SK-N-SH treated with all-trans-retinoic acid at 6 μM for 48 hours (cell line): ENCODE measurements around the gene SYTL3.
A peak's percentile ranks its signal among the peaks of the same experiment; 100 is the strongest.

ENCODE experiments used
- ATAC-seq: fragments of 200-7000 bp; cut with Tn5 transposase; 3 replicates; pipeline ENCODE4 v1.9.1; 2020; ENCODE audit warnings: mild to moderate bottlenecking, moderate library complexity
- ARNTL ChIP-seq: fragments of 450-650 bp; formaldehyde crosslinking; IDR thresholded peaks from 2 replicates; pipeline ENCODE4 v1.5.0; 2020; ENCODE audit warnings: low read depth, mild to moderate bottlenecking, moderate library complexity, borderline replicate concordance
- BACH2 ChIP-seq: fragments of 250-450 bp; sonication (Bioruptor Pico); IDR thresholded peaks from 2 replicates; pipeline ENCODE4 v1.9.0; 2021; ENCODE audit warnings: mild to moderate bottlenecking, borderline replicate concordance
- CSDC2 ChIP-seq: fragments of 250-450 bp; sonication (Bioruptor Pico); IDR thresholded peaks from 2 replicates; pipeline ENCODE4 v1.5.0; 2020; ENCODE audit warnings: mild to moderate bottlenecking, moderate library complexity
- ISL1 ChIP-seq: fragments of 250-450 bp; sonication (Bioruptor Pico); IDR thresholded peaks from 2 replicates; pipeline ENCODE4 v2.1.2; 2022; ENCODE audit warnings: mild to moderate bottlenecking, moderate library complexity
- PPARA ChIP-seq: fragments of 250-450 bp; sonication (Bioruptor Pico); IDR thresholded peaks from 2 replicates; pipeline ENCODE4 v1.5.0; 2020; ENCODE audit warnings: mild to moderate bottlenecking, borderline replicate concordance
- RARB ChIP-seq: fragments of 250-450 bp; sonication (Bioruptor Pico); IDR thresholded peaks from 2 replicates; pipeline ENCODE4 v1.8.0; 2021; ENCODE audit warnings: mild to moderate bottlenecking, moderate library complexity
- SNAI2 ChIP-seq: fragments of 250-450 bp; sonication (Bioruptor Pico); IDR thresholded peaks from 2 replicates; pipeline ENCODE4 v1.5.0; 2020; ENCODE audit warnings: mild to moderate bottlenecking, moderate library complexity
- TCF4 ChIP-seq: fragments of 250-450 bp; sonication (Bioruptor Pico); IDR thresholded peaks from 2 replicates; pipeline ENCODE4 v1.8.0; 2021; ENCODE audit warnings: mild to moderate bottlenecking, moderate library complexity, borderline replicate concordance
- TOX ChIP-seq: fragments of 250-450 bp; sonication (Bioruptor Pico); IDR thresholded peaks from 2 replicates; pipeline ENCODE4 v1.8.0; 2021; ENCODE audit warnings: mild to moderate bottlenecking, moderate library complexity, borderline replicate concordance
- ZFP30 ChIP-seq: fragments of 450-650 bp; formaldehyde crosslinking; IDR thresholded peaks from 2 replicates; pipeline ENCODE4 v1.5.0; 2022; ENCODE audit warnings: mild to moderate bottlenecking, moderate library complexity
- ZNF70 ChIP-seq: fragments of 450-650 bp; formaldehyde crosslinking; IDR thresholded peaks from 2 replicates; pipeline ENCODE4 v1.5.0; 2020; ENCODE audit warnings: mild to moderate bottlenecking, moderate library complexity
- ZNF8 ChIP-seq: fragments of 450-650 bp; formaldehyde crosslinking; IDR thresholded peaks from 2 replicates; pipeline ENCODE4 v1.5.0; 2020; ENCODE audit warnings: mild to moderate bottlenecking, moderate library complexity
- TF ChIP-seq, protein P1 (sequence below): fragments of 250-450 bp; sonication (Bioruptor Pico); IDR thresholded peaks from 2 replicates; pipeline ENCODE4 v1.8.0; 2021; ENCODE audit warnings: low read depth, mild to moderate bottlenecking, moderate library complexity, borderline replicate concordance
- TF ChIP-seq, protein P2 (sequence below): fragments of 250-450 bp; sonication (Bioruptor Pico); IDR thresholded peaks from 2 replicates; pipeline ENCODE4 v1.5.1; 2021; ENCODE audit warnings: mild to moderate bottlenecking, moderate library complexity
- TF ChIP-seq, protein P3 (sequence below): fragments of 250-450 bp; sonication (Bioruptor Pico); IDR thresholded peaks from 2 replicates; pipeline ENCODE4 v1.5.1; 2020; ENCODE audit warnings: low read depth, mild to moderate bottlenecking, moderate library complexity
- TF ChIP-seq, protein P4 (sequence below): fragments of 250-450 bp; sonication (Bioruptor Pico); IDR thresholded peaks from 2 replicates; pipeline ENCODE4 v1.8.0; 2020; ENCODE audit warnings: mild to moderate bottlenecking, moderate library complexity, borderline replicate concordance

Gene SYTL3

DNA sequence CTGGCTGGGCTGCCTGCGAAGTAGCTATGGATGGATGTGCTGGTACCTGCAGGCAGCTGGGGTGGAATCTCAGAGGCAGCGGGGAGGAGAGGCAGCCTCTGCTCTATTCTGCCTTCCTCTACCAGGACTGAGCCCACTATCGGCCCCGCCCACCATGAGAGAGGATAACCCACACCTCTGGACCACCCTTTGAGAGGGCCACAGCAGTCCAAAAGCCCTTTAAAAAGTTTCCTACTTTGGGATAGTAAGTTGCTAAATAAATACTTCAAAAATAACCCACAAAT lies 133.3 kb downstream of the SYTL3 start:
- no peak for ATAC-seq
- TF ChIP-seq, protein P1, sequence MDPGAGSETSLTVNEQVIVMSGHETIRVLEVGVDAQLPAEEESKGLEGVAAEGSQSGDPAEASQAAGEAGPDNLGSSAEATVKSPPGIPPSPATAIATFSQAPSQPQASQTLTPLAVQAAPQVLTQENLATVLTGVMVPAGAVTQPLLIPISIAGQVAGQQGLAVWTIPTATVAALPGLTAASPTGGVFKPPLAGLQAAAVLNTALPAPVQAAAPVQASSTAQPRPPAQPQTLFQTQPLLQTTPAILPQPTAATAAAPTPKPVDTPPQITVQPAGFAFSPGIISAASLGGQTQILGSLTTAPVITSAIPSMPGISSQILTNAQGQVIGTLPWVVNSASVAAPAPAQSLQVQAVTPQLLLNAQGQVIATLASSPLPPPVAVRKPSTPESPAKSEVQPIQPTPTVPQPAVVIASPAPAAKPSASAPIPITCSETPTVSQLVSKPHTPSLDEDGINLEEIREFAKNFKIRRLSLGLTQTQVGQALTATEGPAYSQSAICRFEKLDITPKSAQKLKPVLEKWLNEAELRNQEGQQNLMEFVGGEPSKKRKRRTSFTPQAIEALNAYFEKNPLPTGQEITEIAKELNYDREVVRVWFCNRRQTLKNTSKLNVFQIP (CRISPR knock-in tag) = no peak
- no peak for TF ChIP-seq ZFP30 (CRISPR knock-in tag)
- TF ChIP-seq RARB (CRISPR knock-in tag) = no peak
- TF ChIP-seq ZNF70 (CRISPR knock-in tag) = no peak
- TF ChIP-seq TCF4 (CRISPR knock-in tag) = no peak
- no peak for TF ChIP-seq CSDC2 (CRISPR knock-in tag)

DNA sequence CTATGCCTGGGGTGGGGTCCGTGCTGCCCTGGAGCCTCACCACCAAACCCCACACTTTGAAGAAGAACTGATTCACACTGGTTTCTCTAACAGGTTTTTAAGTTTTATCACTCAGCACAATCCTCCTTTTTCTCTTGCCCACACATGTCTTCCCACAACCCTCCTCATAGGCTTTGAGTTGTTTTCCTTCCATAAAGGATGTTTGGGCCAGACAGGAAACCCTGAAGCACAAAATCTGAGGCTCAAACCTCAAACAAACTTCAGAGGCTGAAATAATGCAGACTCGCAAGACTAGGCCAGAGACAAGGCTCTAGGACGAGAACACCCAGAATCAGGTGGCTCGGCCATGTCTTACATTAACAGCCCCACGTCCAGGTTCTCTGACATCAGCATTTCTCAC lies 134.0 kb downstream of the SYTL3 start:
- ATAC-seq = no peak
- TF ChIP-seq, protein P2, sequence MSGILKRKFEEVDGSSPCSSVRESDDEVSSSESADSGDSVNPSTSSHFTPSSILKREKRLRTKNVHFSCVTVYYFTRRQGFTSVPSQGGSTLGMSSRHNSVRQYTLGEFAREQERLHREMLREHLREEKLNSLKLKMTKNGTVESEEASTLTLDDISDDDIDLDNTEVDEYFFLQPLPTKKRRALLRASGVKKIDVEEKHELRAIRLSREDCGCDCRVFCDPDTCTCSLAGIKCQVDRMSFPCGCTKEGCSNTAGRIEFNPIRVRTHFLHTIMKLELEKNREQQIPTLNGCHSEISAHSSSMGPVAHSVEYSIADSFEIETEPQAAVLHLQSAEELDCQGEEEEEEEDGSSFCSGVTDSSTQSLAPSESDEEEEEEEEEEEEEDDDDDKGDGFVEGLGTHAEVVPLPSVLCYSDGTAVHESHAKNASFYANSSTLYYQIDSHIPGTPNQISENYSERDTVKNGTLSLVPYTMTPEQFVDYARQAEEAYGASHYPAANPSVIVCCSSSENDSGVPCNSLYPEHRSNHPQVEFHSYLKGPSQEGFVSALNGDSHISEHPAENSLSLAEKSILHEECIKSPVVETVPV (CRISPR knock-in tag) = no peak
- TF ChIP-seq, protein P1 (CRISPR knock-in tag) = no peak
- TF ChIP-seq ZNF8 (CRISPR knock-in tag) (no peak), ARNTL (no peak), TOX (CRISPR knock-in tag) (no peak), ISL1 (CRISPR knock-in tag) (no peak), BACH2 (CRISPR knock-in tag) (no peak), CSDC2 (CRISPR knock-in tag) (no peak)
- TF ChIP-seq, protein P3, sequence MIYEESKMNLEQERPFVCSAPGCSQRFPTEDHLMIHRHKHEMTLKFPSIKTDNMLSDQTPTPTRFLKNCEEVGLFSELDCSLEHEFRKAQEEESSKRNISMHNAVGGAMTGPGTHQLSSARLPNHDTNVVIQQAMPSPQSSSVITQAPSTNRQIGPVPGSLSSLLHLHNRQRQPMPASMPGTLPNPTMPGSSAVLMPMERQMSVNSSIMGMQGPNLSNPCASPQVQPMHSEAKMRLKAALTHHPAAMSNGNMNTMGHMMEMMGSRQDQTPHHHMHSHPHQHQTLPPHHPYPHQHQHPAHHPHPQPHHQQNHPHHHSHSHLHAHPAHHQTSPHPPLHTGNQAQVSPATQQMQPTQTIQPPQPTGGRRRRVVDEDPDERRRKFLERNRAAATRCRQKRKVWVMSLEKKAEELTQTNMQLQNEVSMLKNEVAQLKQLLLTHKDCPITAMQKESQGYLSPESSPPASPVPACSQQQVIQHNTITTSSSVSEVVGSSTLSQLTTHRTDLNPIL (CRISPR knock-in tag) = no peak
- TF ChIP-seq, protein P4, sequence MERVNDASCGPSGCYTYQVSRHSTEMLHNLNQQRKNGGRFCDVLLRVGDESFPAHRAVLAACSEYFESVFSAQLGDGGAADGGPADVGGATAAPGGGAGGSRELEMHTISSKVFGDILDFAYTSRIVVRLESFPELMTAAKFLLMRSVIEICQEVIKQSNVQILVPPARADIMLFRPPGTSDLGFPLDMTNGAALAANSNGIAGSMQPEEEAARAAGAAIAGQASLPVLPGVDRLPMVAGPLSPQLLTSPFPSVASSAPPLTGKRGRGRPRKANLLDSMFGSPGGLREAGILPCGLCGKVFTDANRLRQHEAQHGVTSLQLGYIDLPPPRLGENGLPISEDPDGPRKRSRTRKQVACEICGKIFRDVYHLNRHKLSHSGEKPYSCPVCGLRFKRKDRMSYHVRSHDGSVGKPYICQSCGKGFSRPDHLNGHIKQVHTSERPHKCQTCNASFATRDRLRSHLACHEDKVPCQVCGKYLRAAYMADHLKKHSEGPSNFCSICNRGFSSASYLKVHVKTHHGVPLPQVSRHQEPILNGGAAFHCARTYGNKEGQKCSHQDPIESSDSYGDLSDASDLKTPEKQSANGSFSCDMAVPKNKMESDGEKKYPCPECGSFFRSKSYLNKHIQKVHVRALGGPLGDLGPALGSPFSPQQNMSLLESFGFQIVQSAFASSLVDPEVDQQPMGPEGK = no peak

DNA sequence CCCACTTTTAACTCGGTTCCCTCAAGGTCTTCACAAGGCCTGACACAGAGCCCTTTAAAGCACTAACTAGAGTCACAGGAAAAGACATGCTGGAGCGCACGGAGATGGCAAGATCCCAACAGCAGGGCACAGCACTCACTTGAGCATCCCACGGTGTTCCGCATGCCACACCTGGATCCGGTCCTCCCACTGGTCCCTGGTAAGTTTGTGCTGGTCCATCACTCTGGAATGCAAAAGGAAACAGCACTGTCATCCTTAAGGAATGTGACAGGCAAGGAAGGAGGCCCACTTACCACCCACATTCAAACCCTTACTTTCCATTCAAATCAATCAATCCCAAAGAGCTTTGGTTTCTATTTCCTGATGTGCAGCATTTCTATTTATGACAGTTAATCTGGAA lies 134.7 kb downstream of the SYTL3 start:
- TF ChIP-seq PPARA (CRISPR knock-in tag) (no peak), SNAI2 (CRISPR knock-in tag) (no peak), ZNF70 (CRISPR knock-in tag) (no peak), ZNF8 (CRISPR knock-in tag) (no peak)
- TF ChIP-seq, protein P1 (CRISPR knock-in tag) = no peak
- peak; percentile 59; the same call in 2 of the 3 replicates for ATAC-seq

DNA sequence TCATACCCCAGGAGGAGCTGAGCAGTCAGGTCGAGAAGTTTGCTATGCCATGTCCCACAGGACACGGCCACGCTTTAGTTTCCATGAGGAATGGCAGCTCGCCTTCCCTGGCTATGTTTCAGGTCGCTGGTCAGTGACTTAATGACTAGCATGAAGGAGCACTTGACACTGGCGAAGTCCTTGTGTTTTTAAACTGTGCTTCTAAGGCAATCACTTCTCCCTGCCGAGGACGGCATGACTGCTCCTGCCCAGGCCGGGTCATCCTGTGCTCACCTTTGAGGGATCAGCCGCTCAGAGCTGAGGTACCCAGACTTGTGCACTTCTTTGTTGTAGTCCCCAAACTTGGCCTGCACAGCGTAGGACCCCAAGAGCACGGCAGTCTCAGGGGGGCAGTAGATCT lies 135.2 kb downstream of the SYTL3 start:
- ATAC-seq = no peak; the same call in 2 of the 3 replicates
- TF ChIP-seq CSDC2 (CRISPR knock-in tag) (no peak), SNAI2 (CRISPR knock-in tag) (no peak)
- TF ChIP-seq, protein P4 = no peak
- TF ChIP-seq, protein P2 (CRISPR knock-in tag) = no peak
- TF ChIP-seq, all 23 proteins: peak for 0
